ENCODE measurements around the gene FOXN3.

Gene FOXN3

GRCh38 chr14:89365061-89365801, 51.8 kb downstream of the FOXN3 start:
- no peak for TF ChIP-seq CTCF (IDR thresholded peaks at IDR 0.05; ENCODE audit: insufficient read depth, low read depth, low read length, missing control alignments)
- no peak overlapping the region for H3K4me3 ChIP-seq (ENCODE audit: low read length)
- no peak for DNase-seq (ENCODE audit: low read depth)

DNA sequence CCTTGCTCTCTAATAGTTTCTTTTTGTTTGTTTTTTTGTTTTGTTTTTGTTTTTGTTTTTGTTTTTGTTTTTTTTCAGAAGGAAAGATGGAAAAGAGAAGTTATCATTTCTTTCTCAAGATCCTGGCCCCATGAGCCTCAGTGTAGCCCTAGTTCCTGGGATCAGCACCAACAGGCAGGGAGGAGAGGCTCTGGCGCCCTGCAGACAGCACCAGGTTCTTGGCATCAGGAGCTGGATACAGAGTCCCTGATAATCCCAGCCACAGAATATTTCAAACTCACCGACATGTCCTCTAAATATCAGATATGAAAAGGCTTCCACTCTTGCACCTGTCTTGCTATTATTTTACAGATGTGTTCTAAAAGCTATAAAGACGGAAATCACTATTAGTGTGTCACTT, 52.7 kb downstream of the FOXN3 start:
- TF ChIP-seq CTCF (IDR thresholded peaks at IDR 0.05; ENCODE audit: insufficient read depth, low read depth, low read length, missing control alignments), result no peak
- no peak for DNase-seq (ENCODE audit: low read depth)
- no peak overlapping the region for H3K4me3 ChIP-seq (ENCODE audit: low read length)

DNA sequence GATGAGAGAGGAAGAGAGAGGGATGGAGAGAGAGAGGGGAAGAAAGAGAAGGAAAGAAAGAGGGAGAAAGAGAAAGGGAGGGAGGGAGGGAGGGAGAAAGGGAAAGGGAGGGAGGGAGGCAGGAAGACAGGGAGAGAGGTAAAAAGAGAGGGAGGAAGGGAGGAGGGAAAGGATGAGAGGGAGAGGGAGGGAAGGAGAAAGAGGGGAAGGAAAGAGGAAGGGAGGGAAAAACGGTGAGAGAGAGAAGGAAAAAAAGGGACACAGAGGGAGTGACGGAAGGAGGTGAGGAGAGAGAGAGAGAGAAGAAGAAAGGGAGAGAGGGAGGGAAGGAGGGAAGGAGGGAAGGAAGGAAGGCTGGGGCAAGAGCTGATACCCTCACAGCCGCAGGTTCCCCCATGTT, 56.8 kb downstream of the FOXN3 start:
- no peak for TF ChIP-seq CTCF (IDR thresholded peaks at IDR 0.05; ENCODE audit: insufficient read depth, low read depth, low read length, missing control alignments)

GRCh38 chr14:89359477-89360222, 57.4 kb downstream of the FOXN3 start:
- H3K4me3 ChIP-seq (ENCODE audit: low read length), result no peak overlapping the region
- no peak for TF ChIP-seq CTCF (IDR thresholded peaks at IDR 0.05; ENCODE audit: insufficient read depth, low read depth, low read length, missing control alignments)
- no peak for DNase-seq (ENCODE audit: low read depth)

More for the DNA sequence above, 56.8 kb downstream of the FOXN3 start:
- no peak for DNase-seq (ENCODE audit: low read depth)
- H3K4me3 ChIP-seq (ENCODE audit: low read length), result no peak overlapping the region

DNA sequence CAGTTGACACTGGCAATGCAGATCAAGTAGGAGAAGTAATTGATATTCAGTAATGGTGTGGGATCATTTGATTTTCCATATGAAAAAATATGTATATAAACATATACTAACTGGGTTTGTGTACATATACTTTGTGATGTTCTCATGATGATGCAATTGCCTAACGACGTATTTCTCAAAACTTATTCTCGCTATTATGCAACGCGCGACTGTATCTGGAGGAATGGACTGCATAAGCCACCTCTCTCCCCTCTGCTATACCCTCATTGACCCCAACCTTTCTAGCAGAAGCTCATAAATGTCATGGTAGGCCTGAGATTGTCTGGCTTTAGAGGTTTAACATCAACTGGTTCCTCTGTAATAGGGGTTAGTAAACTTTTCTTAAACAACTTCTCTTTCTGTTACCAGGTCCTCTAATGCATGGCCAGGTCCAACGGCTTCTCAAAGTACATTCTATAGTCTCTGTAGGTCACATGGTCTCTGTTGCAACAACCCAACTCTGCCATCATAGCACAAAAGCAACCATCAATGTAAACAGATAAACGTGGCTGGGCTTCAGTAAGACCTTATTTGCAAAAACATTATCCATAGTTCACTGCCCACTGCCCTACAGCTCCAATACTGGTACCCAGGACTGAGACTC, 59.3 kb downstream of the FOXN3 start:
- no peak for DNase-seq (ENCODE audit: low read depth)
- no peak for TF ChIP-seq CTCF (IDR thresholded peaks at IDR 0.05; ENCODE audit: insufficient read depth, low read depth, low read length, missing control alignments)

DNA sequence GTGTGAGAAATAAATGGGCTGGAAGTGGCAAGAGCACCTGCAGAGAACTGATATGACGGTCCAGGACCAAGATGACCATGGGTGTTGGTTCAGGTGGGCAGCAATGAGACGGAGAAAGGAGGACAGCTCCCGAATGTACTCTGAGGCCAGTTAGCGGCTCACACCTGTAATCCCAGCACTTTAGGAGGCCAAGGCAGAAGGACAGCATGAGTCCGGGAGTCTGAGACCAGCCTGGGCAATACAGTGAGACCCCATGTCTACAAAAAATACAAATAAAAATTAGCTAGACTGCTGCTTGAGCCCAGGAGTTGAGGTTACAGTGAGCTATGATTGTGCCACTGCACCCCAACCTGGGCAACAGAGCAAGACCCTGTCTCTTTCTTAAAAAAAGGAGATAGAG, 60.1 kb downstream of the FOXN3 start:
- no peak overlapping the region for H3K4me3 ChIP-seq (ENCODE audit: low read length)
- DNase-seq (ENCODE audit: low read depth), result no peak
- no peak for TF ChIP-seq CTCF (IDR thresholded peaks at IDR 0.05; ENCODE audit: insufficient read depth, low read depth, low read length, missing control alignments)

More for the DNA sequence above, 59.3 kb downstream of the FOXN3 start:
- H3K4me3 ChIP-seq (ENCODE audit: low read length), result no peak overlapping the region
